AG04450 (cell line): ENCODE measurements around the gene IQCH. TPM values are rescaled to one million over a fixed set of nuclear protein-coding genes. Genes with fewer than 3 reads are reported as not detected.

Experiments
- CTCF ChIA-PET: fragments of 300-600, 350-600 bp; formaldehyde crosslinking; extraction: SDS; loops from one replicate; lab custom pipeline; 2022; ENCODE audit warnings: antibody characterized with exemption, inconsistent platforms; lab: Charles Lee
- POLR2A ChIA-PET: fragments of 350-600 bp; formaldehyde crosslinking; extraction: SDS; loops from one replicate; lab custom pipeline; 2021; ENCODE audit warnings: antibody characterized with exemption, inconsistent platforms; lab: Yijun Ruan, JAX
- DNase-seq: peaks from one replicate; pipeline ENCODE4 v3.0.0-alpha.2; 2011; ENCODE audit warnings: low read depth, low spot score
- H3K27ac ChIP-seq: one replicate; pipeline ENCODE4 v1.5.1; 2012; ENCODE audit warnings: low read depth, low read length, control low read depth
- H3K27me3 ChIP-seq: one replicate; pipeline ENCODE4 v1.6.0; 2012; ENCODE audit warnings: low read length; ENCODE audit not compliant: control insufficient read depth, insufficient read depth
- H3K4me3 ChIP-seq: 2 replicates; pipeline ENCODE4 v1.5.1; 2011; ENCODE audit warnings: mild to moderate bottlenecking, low read depth, low read length, control low read depth
- H3K9me3 ChIP-seq: 2 replicates; pipeline ENCODE4 v1.5.1; 2012; ENCODE audit warnings: low read length; ENCODE audit not compliant: control insufficient read depth, insufficient read depth
- polyA plus RNA-seq: library from polyadenylated mRNA; depleted of rRNA; stranded (reverse); fragments of >200 nt; gene quantifications from 2 replicates; pipeline ENCODE4 v1.2.3, GENCODE V29; 2011
- TF ChIP-seq, protein P1 (sequence below): IDR thresholded peaks from 2 replicates; pipeline ENCODE4 v1.5.1; 2011; ENCODE audit warnings: low read depth, low read length, control low read depth, inconsistent platforms

Gene IQCH
- polyA plus RNA-seq, 1 experiment = 0.95 TPM

DNA sequence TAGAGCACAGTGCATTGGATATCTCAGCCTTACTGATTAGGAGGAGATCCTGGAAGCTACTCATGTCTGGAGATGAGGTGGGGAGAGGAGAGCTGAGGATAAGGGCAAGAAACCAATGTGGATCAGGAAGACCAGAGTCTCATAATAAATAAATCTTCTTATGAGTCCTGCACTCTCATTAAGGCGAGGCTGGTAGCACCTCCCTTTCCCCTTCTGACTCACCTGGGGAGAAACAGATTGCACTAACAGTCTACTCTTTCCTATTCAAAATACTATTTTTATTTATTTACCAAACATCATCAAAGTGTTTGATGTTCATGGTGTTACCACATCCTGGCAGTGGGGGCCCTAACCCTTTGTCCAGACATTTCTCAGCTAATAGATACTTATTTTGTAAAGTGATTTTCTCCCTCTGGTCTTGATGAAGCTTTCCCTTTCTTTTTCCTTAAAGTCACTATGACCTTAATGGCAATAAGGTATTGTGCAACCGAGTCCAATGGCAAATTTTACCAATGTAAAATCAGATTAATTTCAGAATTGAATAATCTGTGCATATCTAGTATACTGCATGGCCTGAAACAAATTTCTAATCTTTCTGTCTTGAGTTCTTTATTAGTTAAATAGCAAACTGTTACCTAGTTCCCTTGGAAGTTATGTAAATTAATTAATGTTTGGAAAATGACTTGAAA lies 81.1 kb downstream of the IQCH start:
- TF ChIP-seq, protein P1, sequence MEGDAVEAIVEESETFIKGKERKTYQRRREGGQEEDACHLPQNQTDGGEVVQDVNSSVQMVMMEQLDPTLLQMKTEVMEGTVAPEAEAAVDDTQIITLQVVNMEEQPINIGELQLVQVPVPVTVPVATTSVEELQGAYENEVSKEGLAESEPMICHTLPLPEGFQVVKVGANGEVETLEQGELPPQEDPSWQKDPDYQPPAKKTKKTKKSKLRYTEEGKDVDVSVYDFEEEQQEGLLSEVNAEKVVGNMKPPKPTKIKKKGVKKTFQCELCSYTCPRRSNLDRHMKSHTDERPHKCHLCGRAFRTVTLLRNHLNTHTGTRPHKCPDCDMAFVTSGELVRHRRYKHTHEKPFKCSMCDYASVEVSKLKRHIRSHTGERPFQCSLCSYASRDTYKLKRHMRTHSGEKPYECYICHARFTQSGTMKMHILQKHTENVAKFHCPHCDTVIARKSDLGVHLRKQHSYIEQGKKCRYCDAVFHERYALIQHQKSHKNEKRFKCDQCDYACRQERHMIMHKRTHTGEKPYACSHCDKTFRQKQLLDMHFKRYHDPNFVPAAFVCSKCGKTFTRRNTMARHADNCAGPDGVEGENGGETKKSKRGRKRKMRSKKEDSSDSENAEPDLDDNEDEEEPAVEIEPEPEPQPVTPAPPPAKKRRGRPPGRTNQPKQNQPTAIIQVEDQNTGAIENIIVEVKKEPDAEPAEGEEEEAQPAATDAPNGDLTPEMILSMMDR = no peak
- no peaks in the 10 kb centered on the region for H3K9me3 ChIP-seq
- no peak for DNase-seq
- H3K27me3 ChIP-seq = no peaks in the 10 kb centered on the region
- H3K4me3 ChIP-seq = no peak overlapping the region
- H3K27ac ChIP-seq = no peak overlapping the region
- ChIA-PET CTCF (interaction anchor here (0.6 kb wide), 2 partner anchors 61 to 244 kb away, joined by 3 to 4 read pairs; no protein-coding TSS in a partner anchor), POLR2A (no interaction called here)

DNA sequence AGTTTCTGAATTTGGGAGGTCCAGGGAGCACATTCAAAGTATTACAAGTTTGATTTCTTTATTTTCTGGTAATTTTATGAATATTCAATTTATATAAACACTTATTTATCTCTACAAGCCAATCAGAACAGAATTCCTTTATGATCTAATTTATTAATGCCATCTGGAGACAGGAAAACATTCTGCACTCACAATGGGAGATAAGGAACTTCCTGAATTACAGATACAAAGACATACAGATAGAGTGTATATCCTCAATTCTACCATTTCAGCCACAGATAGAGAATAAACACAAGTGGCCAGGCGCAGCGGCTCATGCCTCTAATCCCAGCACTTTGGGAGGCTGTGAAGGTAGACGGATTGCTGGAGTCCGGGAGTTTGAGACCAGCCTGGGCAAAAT lies 86.0 kb downstream of the IQCH start:
- Histone ChIP-seq H3K27ac (no peak overlapping the region), H3K9me3 (no peaks in the 10 kb centered on the region), H3K4me3 (no peak overlapping the region), H3K27me3 (no peaks in the 10 kb centered on the region)
- TF ChIP-seq, protein P1 = no peak
- no peak for DNase-seq
- ChIA-PET POLR2A (no interaction called here), CTCF (no interaction called here)

DNA sequence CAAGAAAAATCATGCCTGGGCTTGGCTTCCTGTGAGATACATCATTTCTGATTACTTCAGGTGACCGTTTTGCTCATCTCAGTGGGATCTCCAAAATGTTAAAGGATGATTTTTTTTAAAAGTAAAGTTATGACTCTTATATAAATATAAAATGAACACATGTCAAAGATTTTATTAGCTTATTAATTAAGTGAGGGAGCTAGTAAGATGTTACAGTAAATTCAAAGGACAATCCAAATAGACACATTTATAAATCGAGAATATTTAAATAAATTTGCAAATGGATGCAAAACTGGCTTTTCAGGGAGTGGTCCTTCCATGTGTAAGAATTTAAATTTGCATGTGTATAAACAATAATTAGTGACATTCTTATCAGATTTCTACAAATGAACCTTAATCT lies 87.0 kb downstream of the IQCH start:
- no peak for DNase-seq
- CTCF ChIA-PET = no interaction called here
- POLR2A ChIA-PET = no interaction called here
- Histone ChIP-seq H3K27me3 (no peaks in the 10 kb centered on the region), H3K4me3 (no peak overlapping the region), H3K27ac (no peak overlapping the region), H3K9me3 (no peaks in the 10 kb centered on the region)
- TF ChIP-seq, protein P1 = no peak

DNA sequence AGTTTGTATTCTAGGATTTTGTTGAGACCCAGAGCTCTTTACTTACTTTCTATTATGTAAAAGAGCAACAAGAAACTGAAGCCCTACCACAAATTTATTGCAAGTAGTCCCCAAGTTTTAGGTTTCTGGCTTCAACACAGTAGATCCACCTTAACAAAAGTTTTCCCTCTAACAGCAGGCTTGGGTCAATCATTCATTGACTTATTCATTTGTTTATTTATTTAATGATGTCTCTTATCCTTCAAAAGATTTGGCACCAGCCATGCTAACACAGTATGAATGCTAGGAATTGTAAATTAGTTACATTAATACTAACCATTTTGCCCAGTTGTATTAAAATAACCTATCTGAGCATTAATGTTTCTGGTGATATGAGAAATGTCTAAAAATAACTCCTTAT lies 88.6 kb downstream of the IQCH start:
- CTCF ChIA-PET = no interaction called here
- TF ChIP-seq, protein P1 = no peak
- DNase-seq = no peak

DNA sequence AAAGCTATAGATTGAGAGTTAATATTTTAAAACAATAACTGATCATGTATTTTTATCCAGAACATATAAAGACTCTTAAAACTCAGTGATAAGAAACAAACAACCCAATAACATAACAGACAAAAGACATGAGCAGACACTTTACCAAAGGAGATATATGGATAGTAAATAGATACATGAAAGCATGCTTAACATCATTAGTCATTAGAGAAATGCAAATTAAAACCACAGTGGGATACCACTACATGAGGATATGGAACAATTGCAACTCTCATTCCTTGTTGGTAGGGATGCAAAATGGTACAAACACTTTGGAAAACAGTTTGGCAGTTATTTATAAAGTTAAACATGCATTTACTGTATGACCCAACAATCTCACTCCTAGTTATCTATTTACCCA lies 95.0 kb downstream of the IQCH start:
- Histone ChIP-seq H3K9me3 (peaks cover 3% of the 10 kb centered on the region; the same call in 1 of the 2 replicates), H3K27ac (no peak overlapping the region), H3K4me3 (no peak overlapping the region), H3K27me3 (no peaks in the 10 kb centered on the region)
- TF ChIP-seq, protein P1 = no peak
- no peak for DNase-seq
- ChIA-PET CTCF (interaction anchor here (1.1 kb wide), 1 partner anchor 108 kb away, joined by 3 read pairs; no protein-coding TSS in a partner anchor), POLR2A (no interaction called here)

More for the DNA sequence above, 88.6 kb downstream of the IQCH start:
- H3K27me3 ChIP-seq = no peaks in the 10 kb centered on the region
- no peaks in the 10 kb centered on the region for H3K9me3 ChIP-seq
- H3K27ac ChIP-seq = no peak overlapping the region
- H3K4me3 ChIP-seq = no peak overlapping the region
- POLR2A ChIA-PET = no interaction called here
